K562 (cell line): ENCODE results near the gene PODXL. TPM values are rescaled to one million over a fixed set of nuclear protein-coding genes. Genes with fewer than 3 reads are reported as not detected.

Experiments
- ATAC-seq: fragments of 200-7000 bp; cut with Tn5 transposase; 3 replicates; pipeline ENCODE4 v1.9.1; 2020; ENCODE audit warnings: moderate library complexity
- BruUV-seq: library from RNA; stranded (reverse); fragments of 400-500 nt; replicated peaks from 2 replicates; lab custom pipeline; 2021; lab: Mats Ljungman, UMichigan
- CTCF ChIA-PET: fragments of 300-600 bp; formaldehyde crosslinking; extraction: SDS; loops from one replicate; lab custom pipeline; 2021; ENCODE audit warnings: low intra/inter-chr PET ratio; lab: Yijun Ruan, JAX
- POLR2A ChIA-PET: fragments of 300-600, 350-650 bp; sonication (Branson Sonifier 250); formaldehyde crosslinking; extraction: SDS; loops from one replicate; lab custom pipeline; 2021; ENCODE audit warnings: antibody characterized with exemption, inconsistent platforms; lab: Yijun Ruan, JAX
- DNase-seq, 4 experiments: peaks; one replicate each; pipeline versions ENCODE4 v3.0.0 to v3.0.0-alpha.2; 2011 to 2018; ENCODE audit warnings: low spot score in 3 of 4, mixed read lengths in 3 of 4; ENCODE audit errors: extremely low read depth in 1 of 4
- FAIRE-seq: peaks from 2 replicates; lab custom pipeline; 2011; peaks lifted over from hg19 to GRCh38; lab: Jason Lieb, UNC
- H2AFZ ChIP-seq: 2 replicates; pipeline ENCODE4 v1.6.0; 2011; ENCODE audit warnings: low read depth, low read length, control low read depth, inconsistent platforms
- H3K27ac ChIP-seq: fragments of 200-600 bp; 3 replicates; pipeline ENCODE4 v1.8.0; 2011; ENCODE audit warnings: low read depth, mild to moderate bottlenecking, control low read depth, inconsistent platforms, low read length, moderate library complexity, mixed read lengths; ENCODE audit errors: extremely low read depth
- H3K27me3 ChIP-seq, 2 experiments: fragments of 300-600 bp in 1 of 2; 2 replicates in 1 of 2; 3 replicates in 1 of 2; pipeline versions ENCODE4 v1.6.0 to v1.8.0; 2011; ENCODE audit warnings: inconsistent platforms in 2 of 2, low read length in 2 of 2, mild to moderate bottlenecking in 1 of 2, mixed read lengths in 1 of 2, moderate library complexity in 1 of 2; ENCODE audit not compliant: control insufficient read depth in 2 of 2, insufficient read depth in 2 of 2
- H3K36me3 ChIP-seq: fragments of 300-600 bp; 3 replicates; pipeline ENCODE4 v1.8.0; 2011; ENCODE audit warnings: mild to moderate bottlenecking, low read length, inconsistent platforms; ENCODE audit not compliant: control insufficient read depth, insufficient read depth
- H3K4me1 ChIP-seq, 2 experiments: fragments of 200-600 bp in 1 of 2; replicated peaks in 1 of 2; 2 replicates in 1 of 2; 3 replicates in 1 of 2; pipeline versions ENCODE4 v1.5.1 to v1.8.0; 2011; ENCODE audit warnings: inconsistent platforms in 2 of 2, low read length in 2 of 2, mild to moderate bottlenecking in 1 of 2, mixed read lengths in 1 of 2, moderate library complexity in 1 of 2; ENCODE audit not compliant: control insufficient read depth in 2 of 2, insufficient read depth in 2 of 2
- H3K4me2 ChIP-seq: 2 replicates; pipeline ENCODE4 v1.6.1; 2011; ENCODE audit warnings: low read length, control low read depth, inconsistent platforms, mixed read lengths; ENCODE audit not compliant: insufficient read depth
- H3K4me3 ChIP-seq: fragments of 200-600 bp; sonication (generic), shearing (Covaris generic); 2 replicates; pipeline ENCODE4 v1.5.1; 2016; ENCODE audit warnings: control low read depth, inconsistent platforms
- H3K79me2 ChIP-seq: fragments of 200-600 bp; 3 replicates; pipeline ENCODE4 v1.8.0; 2011; ENCODE audit warnings: low read length, inconsistent platforms; ENCODE audit not compliant: control insufficient read depth, insufficient read depth
- H3K9ac ChIP-seq, 2 experiments: 2 replicates each; pipeline versions ENCODE4 v1.6.0 to v1.6.1; 2011; ENCODE audit warnings: low read depth in 2 of 2, low read length in 2 of 2, control low read depth in 1 of 2, inconsistent platforms in 1 of 2, mild to moderate bottlenecking in 1 of 2, mixed read lengths in 1 of 2; ENCODE audit not compliant: insufficient read depth in 1 of 2
- H3K9me1 ChIP-seq: one replicate; pipeline ENCODE4 v1.6.0; 2011; ENCODE audit warnings: inconsistent platforms, mild to moderate bottlenecking, low read length, moderate library complexity; ENCODE audit not compliant: control insufficient read depth, insufficient read depth
- H3K9me3 ChIP-seq: replicated peaks from 2 replicates; pipeline ENCODE4 v1.5.1; 2011; ENCODE audit warnings: low read depth, low read length, inconsistent platforms; ENCODE audit not compliant: control insufficient read depth, insufficient read depth
- H4K20me1 ChIP-seq: replicated peaks from 2 replicates; pipeline ENCODE4 v1.6.1; 2011; ENCODE audit warnings: low read length, inconsistent platforms, mixed read lengths; ENCODE audit not compliant: control insufficient read depth, insufficient read depth
- C11orf30 ChIP-seq: fragments of 450-650 bp; IDR thresholded peaks from 2 replicates; pipeline ENCODE4 v1.6.1; 2016; ENCODE audit warnings: low read depth, mild to moderate bottlenecking
- DEAF1 ChIP-seq: fragments of 450-650 bp; formaldehyde crosslinking; IDR thresholded peaks from 2 replicates; pipeline ENCODE4 v1.4.0; 2020; ENCODE audit warnings: mild to moderate bottlenecking, moderate library complexity
- E2F3 ChIP-seq: fragments of 250-450 bp; sonication (Bioruptor Pico); IDR thresholded peaks from 2 replicates; pipeline ENCODE4 v1.4.0; 2020; ENCODE audit warnings: mild to moderate bottlenecking
- EP300 ChIP-seq: IDR thresholded peaks from 2 replicates; pipeline ENCODE4 v1.6.1; 2012; ENCODE audit warnings: low read length, improper control_type of control experiment
- FOXP1 ChIP-seq: sonication (generic); formaldehyde crosslinking; IDR thresholded peaks from 2 replicates; pipeline ENCODE4 v1.8.0; 2022; ENCODE audit warnings: mild to moderate bottlenecking, missing genetic modification reagents
- MGA ChIP-seq: fragments of 450-650 bp; IDR thresholded peaks from 2 replicates; pipeline ENCODE4 v1.6.1; 2016; ENCODE audit warnings: mild to moderate bottlenecking, moderate library complexity
- NR2F6 ChIP-seq: fragments of 450-650 bp; formaldehyde crosslinking; IDR thresholded peaks from 2 replicates; pipeline ENCODE4 v1.4.0; 2020; ENCODE audit warnings: mild to moderate bottlenecking
- PRMT5 ChIP-seq: sonication (generic); formaldehyde crosslinking; IDR thresholded peaks from 2 replicates; pipeline ENCODE4 v1.5.0; 2020; ENCODE audit warnings: missing genetic modification reagents
- RHOXF2B ChIP-seq: fragments of 250-450 bp; sonication (Bioruptor Pico); conservative IDR thresholded peaks from 2 replicates; pipeline ENCODE4 v1.5.1; 2021
- SIN3B ChIP-seq: fragments of 450-650 bp; IDR thresholded peaks from 2 replicates; pipeline ENCODE4 v1.6.1; 2017; ENCODE audit warnings: low read depth, mild to moderate bottlenecking, moderate library complexity
- SOX6 ChIP-seq: fragments of 450-650 bp; IDR thresholded peaks from 2 replicates; pipeline ENCODE4 v1.6.1; 2014; ENCODE audit warnings: mild to moderate bottlenecking
- ZNF507 ChIP-seq: conservative IDR thresholded peaks from 2 replicates; pipeline ENCODE4 v1.6.1; 2017; ENCODE audit warnings: missing genetic modification characterization, missing compliant biosample characterization
- WGBS: fragments of 100-300 bp; shearing (Covaris generic); methylation state at CpG from one replicate; pipeline ENCODE4 v1.1.6; 2016; ENCODE audit warnings: low coverage, mixed read lengths; ENCODE audit not compliant: insufficient coverage; ENCODE audit errors: missing lambda C conversion rate; 5-methylcytosine and 5-hydroxymethylcytosine counted together
- in situ Hi-C: fragments of 300-500 bp; cut with MboI; formaldehyde crosslinking; loops from 4 replicates; pipeline ENCODE4 v1.15.0; 2018; ENCODE audit warnings: inconsistent platforms, mixed read lengths
- intact Hi-C: fragments of 100-400 bp; cut with micrococcal nuclease; formaldehyde crosslinking; loops from 2 replicates; pipeline ENCODE4 v1.14.2; 2022
- polyA plus RNA-seq, 8 experiments: library from polyadenylated mRNA; depleted of rRNA in 4 of 8; stranded (reverse) in 5 of 8; unstranded in 3 of 8; fragments of >200 nt; fragmentation: Nextera tagmentation in 2 of 8; fragmentation: Illumina TruSeq in 1 of 8; extraction: Ambion mirVana in 2 of 8; extraction: Trizol in 1 of 8; gene quantifications; 2 replicates each; pipeline versions ENCODE4 v1.2.1 to v1.2.3, GENCODE V29; 2011 to 2014; ENCODE audit warnings: inconsistent platforms in 1 of 8, missing spikeins in 1 of 8
- total RNA-seq, 7 experiments: library from RNA; depleted of rRNA in 6 of 7; stranded (reverse); fragments of >200 nt in 6 of 7; fragmentation: Illumina TruSeq in 2 of 7; extraction: Trizol in 2 of 7; gene quantifications; 2 replicates each; pipeline versions ENCODE4 v1.2.1 to v1.2.3, GENCODE V29; 2011 to 2021; ENCODE audit warnings: low replicate concordance in 1 of 7

The PODXL gene
- total and polyA plus RNA-seq, 9 of the 15 experiments (the other 6 are each of a cell fraction or from before 2014, with no cell fraction given), result 0.01 to 0.73 (median 0.07) TPM

GRCh38 chr7:131560061-131560460, 3.6 kb upstream of the PODXL start:
- Histone ChIP-seq H3K9ac (no peak overlapping the region), H3K36me3 (no peaks in the 10 kb centered on the region), H3K4me3 (no peak overlapping the region), H3K9me1 (no peaks in the 10 kb centered on the region), H3K27me3 (peaks cover 72 to 83% of the 10 kb centered on the region in 2 experiments), H3K9me3 (no peaks in the 10 kb centered on the region)
- no TSS peak for BruUV-seq
- FAIRE-seq (no peak), DNase-seq (no peak)
- intact Hi-C loops, result no loop called here
- POLR2A ChIA-PET, result no interaction called here
- CTCF ChIA-PET, result no interaction called here
- TF ChIP-seq EP300 (no peak), FOXP1 (CRISPR knock-in tag) (no peak), NR2F6 (no peak), DEAF1 (CRISPR knock-in tag) (no peak), MGA (no peak), C11orf30 (no peak), ZNF507 (tag) (no peak), PRMT5 (CRISPR knock-in tag) (no peak), RHOXF2B (CRISPR knock-in tag) (no peak), SOX6 (no peak), E2F3 (CRISPR knock-in tag) (no peak), SIN3B (no peak)
- TF ChIP-seq, all 486 proteins: peak for 0
- Histone ChIP-seq H3K4me2 (no peak overlapping the region), H3K4me1 (peaks cover 0 to 19% of the 10 kb centered on the region in 2 experiments; a peak in 2 of 5 replicates), H2AFZ (no peak overlapping the region), H3K27ac (no peak overlapping the region), H3K79me2 (no peaks in the 10 kb centered on the region), H4K20me1 (peaks cover 8% of the 10 kb centered on the region)
- in situ Hi-C loops, result no loop called here
- no peak for ATAC-seq
- 0% methylated on average over 2 of the region's 2 CpGs for WGBS
